ENCODE data around the gene ADAMTS17. TPM values are rescaled to one million over a fixed set of nuclear protein-coding genes. Genes with fewer than 3 reads are reported as not detected.

Gene ADAMTS17
- total and polyA plus RNA-seq, 9 of the 15 experiments (the other 6 are each of a cell fraction or from before 2014, with no cell fraction given) = 0.01 to 0.14 (median 0.07) TPM; not detected in 6

GRCh38 chr15:99943466-99943865 lies 398.3 kb downstream of the ADAMTS17 start:
- no peaks in the 10 kb centered on the region for H3K9me1 ChIP-seq (ENCODE audit: control insufficient read depth, insufficient read depth, low read length)
- H2AFZ ChIP-seq (ENCODE audit: low read depth, low read length) = no peak overlapping the region
- H3K4me1 ChIP-seq (replicated peaks in 1 of 2; ENCODE audit: control insufficient read depth in 2 of 2, insufficient read depth in 2 of 2, low read length in 2 of 2) = no peaks in the 10 kb centered on the region
- ATAC-seq (no peak), FAIRE-seq (no peak), DNase-seq (ENCODE audit: extremely low read depth in 1 of 4, low spot score in 3 of 4) (no peak)
- no peak overlapping the region for H3K4me2 ChIP-seq (ENCODE audit: insufficient read depth, low read length)
- intact Hi-C loops (cut with micrococcal nuclease) (no loop called here), in situ Hi-C loops (cut with MboI) (no loop called here)
- H3K27me3 ChIP-seq (ENCODE audit: control insufficient read depth in 2 of 2, insufficient read depth in 2 of 2, low read length in 2 of 2) = no peaks in the 10 kb centered on the region
- no peaks in the 10 kb centered on the region for H4K20me1 ChIP-seq (replicated peaks; ENCODE audit: control insufficient read depth, insufficient read depth, low read length)
- no peak overlapping the region for H3K4me3 ChIP-seq
- no peak overlapping the region for H3K27ac ChIP-seq (ENCODE audit: extremely low read depth, low read depth, low read length)
- H3K36me3 ChIP-seq (ENCODE audit: control insufficient read depth, insufficient read depth, low read length) = no peaks in the 10 kb centered on the region
- no peak for TF ChIP-seq CBFB (CRISPR knock-in tag; IDR thresholded peaks at IDR 0.05)
- TF ChIP-seq ZNF280A (IDR thresholded peaks at IDR 0.05; ENCODE audit: low read depth, partially characterized antibody) = no peak
- TF ChIP-seq U2AF1 (optimal IDR thresholded peaks at IDR 0.05; ENCODE audit: low read depth, low read length) = no peak
- TF ChIP-seq ZNF347 (CRISPR knock-in tag; IDR thresholded peaks at IDR 0.05; ENCODE audit: low read depth) = no peak
- no peak for TF ChIP-seq ZBTB7A (IDR thresholded peaks at IDR 0.05; ENCODE audit: borderline replicate concordance, control insufficient read depth, low read depth, low read length)
- no peak for TF ChIP-seq RNF219 (CRISPR knock-in tag; IDR thresholded peaks at IDR 0.05)
- no peak for TF ChIP-seq MCM5 (IDR thresholded peaks at IDR 0.05; ENCODE audit: low read depth)
- TF ChIP-seq HDGF (IDR thresholded peaks at IDR 0.05) = no peak
- no peak for TF ChIP-seq HMG20B (CRISPR knock-in tag; IDR thresholded peaks at IDR 0.05)
- TF ChIP-seq ZNF146 (CRISPR knock-in tag; IDR thresholded peaks at IDR 0.05; ENCODE audit: unreplicated experiment) = no peak
- no peak for TF ChIP-seq STAT5B (CRISPR knock-in tag; IDR thresholded peaks at IDR 0.05)
- no peak for TF ChIP-seq MED1 (CRISPR knock-in tag; IDR thresholded peaks at IDR 0.05; ENCODE audit: borderline replicate concordance)
- TF ChIP-seq E2F6 (IDR thresholded peaks at IDR 0.05; ENCODE audit: borderline replicate concordance in 1 of 2, extremely low read depth in 1 of 2, insufficient read depth in 1 of 2, insufficient read length in 1 of 2, low read depth in 1 of 2, low read length in 1 of 2, poor library complexity in 1 of 2, severe bottlenecking in 1 of 2) = no peak
- TF ChIP-seq BDP1 (IDR thresholded peaks at IDR 0.05; ENCODE audit: insufficient read depth, insufficient read length) = no peak
- no peak for TF ChIP-seq IRF9 (tag; IDR thresholded peaks at IDR 0.05)
- WGBS (ENCODE audit: insufficient coverage, low coverage, missing lambda C conversion rate) = 4% methylated on average over 6 of the region's 7 CpGs
- POLR2A ChIA-PET = no interaction called here
- no peaks in the 10 kb centered on the region for H3K79me2 ChIP-seq (ENCODE audit: control insufficient read depth, insufficient read depth, low read length)
- CTCF ChIA-PET (ENCODE audit: low intra/inter-chr PET ratio) = no interaction called here
- no peaks in the 10 kb centered on the region for H3K9me3 ChIP-seq (replicated peaks; ENCODE audit: control insufficient read depth, insufficient read depth, low read depth, low read length)
- H3K9ac ChIP-seq (ENCODE audit: insufficient read depth in 1 of 2, low read depth in 2 of 2, low read length in 2 of 2) = no peak overlapping the region
- BruUV-seq (replicated peaks) = no TSS peak
